NCI-H1694 (cell line): ENCODE measurements around the gene KCNAB1.

ENCODE experiments used
- DNase-seq: peaks from one replicate; lab custom pipeline; 2025; lab: John Stamatoyannopoulos, UW

The KCNAB1 gene

GRCh38 chr3:156455839-156456238 is 335.5 kb downstream of the KCNAB1 start:
- no peak for DNase-seq

- DNase-seq, result no peak
These were observed 336.4 kb downstream of the KCNAB1 start for GRCh38 chr3:156456771-156457224.

- no peak for DNase-seq
These were observed 339.1 kb downstream of the KCNAB1 start for GRCh38 chr3:156459434-156459833.

GRCh38 chr3:156460206-156460611 is 339.8 kb downstream of the KCNAB1 start:
- no peak for DNase-seq

- DNase-seq, result no peak
These were observed 341.5 kb downstream of the KCNAB1 start for GRCh38 chr3:156461889-156462288.

GRCh38 chr3:156463123-156463522 is 342.7 kb downstream of the KCNAB1 start:
- DNase-seq, result no peak

GRCh38 chr3:156465194-156465593 is 344.8 kb downstream of the KCNAB1 start:
- no peak for DNase-seq

- DNase-seq, result no peak
These were observed 349.1 kb downstream of the KCNAB1 start for GRCh38 chr3:156469456-156469855.

- DNase-seq, result no peak
These were observed 351.1 kb downstream of the KCNAB1 start for GRCh38 chr3:156471431-156471830.

- DNase-seq, result no peak
These were observed 351.8 kb downstream of the KCNAB1 start for GRCh38 chr3:156472150-156472549.

- peak; percentile 87 for DNase-seq
These were observed 352.3 kb downstream of the KCNAB1 start for GRCh38 chr3:156472684-156473083.

- DNase-seq, result peak; percentile 41
These were observed 353.0 kb downstream of the KCNAB1 start for GRCh38 chr3:156473341-156473740.

GRCh38 chr3:156474560-156475389 is 354.4 kb downstream of the KCNAB1 start:
- peak; percentile 49 for DNase-seq

GRCh38 chr3:156477323-156477722 is 356.9 kb downstream of the KCNAB1 start:
- DNase-seq, result no peak

GRCh38 chr3:156478891-156479290 is 358.5 kb downstream of the KCNAB1 start:
- DNase-seq, result peak; percentile 98

GRCh38 chr3:156479604-156480003 is 359.2 kb downstream of the KCNAB1 start:
- DNase-seq, result no peak

GRCh38 chr3:156480949-156481348 is 360.6 kb downstream of the KCNAB1 start:
- no peak for DNase-seq

GRCh38 chr3:156483002-156483401 is 362.6 kb downstream of the KCNAB1 start:
- no peak for DNase-seq

GRCh38 chr3:156483426-156483825 is 363.0 kb downstream of the KCNAB1 start:
- DNase-seq, result no peak

GRCh38 chr3:156483961-156484787 is 363.8 kb downstream of the KCNAB1 start:
- peak; percentile 77 for DNase-seq

- no peak for DNase-seq
These were observed 368.4 kb downstream of the KCNAB1 start for GRCh38 chr3:156488767-156489166.

- no peak for DNase-seq
These were observed 369.1 kb downstream of the KCNAB1 start for GRCh38 chr3:156489462-156489911.

GRCh38 chr3:156491192-156491591 is 370.8 kb downstream of the KCNAB1 start:
- DNase-seq, result no peak
